ENCODE results near the gene DNAJC1. TPM values are rescaled to one million over a fixed set of nuclear protein-coding genes. Genes with fewer than 3 reads are reported as not detected.

DNAJC1 gene
- total RNA-seq, 2 donors from 2014 or later = 27.4 to 33.8 TPM

DNA sequence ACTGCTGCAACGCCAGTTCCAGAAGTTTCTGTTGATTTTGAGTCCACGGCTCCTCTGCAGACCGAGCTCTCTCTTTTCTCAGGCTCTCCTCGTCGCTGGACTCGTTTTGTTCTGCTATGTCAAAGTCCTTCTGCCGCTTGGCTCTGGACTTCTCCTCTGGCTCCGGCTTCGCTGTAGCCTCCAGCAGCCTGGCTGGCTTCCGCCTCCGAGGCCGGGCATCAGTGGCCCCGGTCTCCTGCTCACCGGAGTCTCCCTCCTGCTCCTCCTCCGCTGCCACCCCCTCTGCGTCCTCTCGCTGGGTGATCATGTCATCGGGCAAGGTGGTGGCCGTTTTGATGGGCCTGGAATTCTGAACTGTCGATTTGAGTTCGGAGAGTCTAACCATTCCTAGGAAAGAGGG lies 244.3 kb downstream of the DNAJC1 start:
- no peak for DNase-seq
- Histone ChIP-seq H3K9me3 (no peaks in the 10 kb centered on the region), H3K4me3 (no peak overlapping the region), H3K27ac (no peak overlapping the region), H3K9ac (ENCODE audit: low read depth in 2 of 2, low read length in 2 of 2) (no peak overlapping the region), H3K4me1 (no peaks in the 10 kb centered on the region), H3K27me3 (no peaks in the 10 kb centered on the region), H3K36me3 (no peaks in the 10 kb centered on the region)
- TF ChIP-seq, protein P1, sequence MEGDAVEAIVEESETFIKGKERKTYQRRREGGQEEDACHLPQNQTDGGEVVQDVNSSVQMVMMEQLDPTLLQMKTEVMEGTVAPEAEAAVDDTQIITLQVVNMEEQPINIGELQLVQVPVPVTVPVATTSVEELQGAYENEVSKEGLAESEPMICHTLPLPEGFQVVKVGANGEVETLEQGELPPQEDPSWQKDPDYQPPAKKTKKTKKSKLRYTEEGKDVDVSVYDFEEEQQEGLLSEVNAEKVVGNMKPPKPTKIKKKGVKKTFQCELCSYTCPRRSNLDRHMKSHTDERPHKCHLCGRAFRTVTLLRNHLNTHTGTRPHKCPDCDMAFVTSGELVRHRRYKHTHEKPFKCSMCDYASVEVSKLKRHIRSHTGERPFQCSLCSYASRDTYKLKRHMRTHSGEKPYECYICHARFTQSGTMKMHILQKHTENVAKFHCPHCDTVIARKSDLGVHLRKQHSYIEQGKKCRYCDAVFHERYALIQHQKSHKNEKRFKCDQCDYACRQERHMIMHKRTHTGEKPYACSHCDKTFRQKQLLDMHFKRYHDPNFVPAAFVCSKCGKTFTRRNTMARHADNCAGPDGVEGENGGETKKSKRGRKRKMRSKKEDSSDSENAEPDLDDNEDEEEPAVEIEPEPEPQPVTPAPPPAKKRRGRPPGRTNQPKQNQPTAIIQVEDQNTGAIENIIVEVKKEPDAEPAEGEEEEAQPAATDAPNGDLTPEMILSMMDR (IDR thresholded peaks at IDR 0.05) = no peak
- intact Hi-C loops (cut with DNase I) = no loop called here

DNA sequence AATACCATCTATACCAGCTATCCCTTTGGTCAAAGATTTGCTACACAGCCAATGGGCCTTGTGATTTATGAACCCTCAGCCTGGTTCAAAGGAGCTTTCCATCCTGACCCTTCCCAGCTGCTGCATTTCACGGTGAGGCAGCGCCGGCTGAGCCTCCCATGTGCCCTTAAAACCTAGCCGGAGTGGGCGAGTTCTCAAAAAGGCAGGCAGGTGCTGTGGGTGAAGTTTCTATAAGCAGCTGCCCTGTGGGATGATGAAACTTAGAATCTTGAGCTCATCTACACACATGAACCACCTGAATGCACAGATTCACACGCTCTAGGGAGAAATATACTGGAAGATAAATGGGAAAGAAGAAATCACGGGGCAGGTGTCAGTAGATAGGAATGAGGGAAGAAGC lies 244.8 kb downstream of the DNAJC1 start:
- DNase-seq = no peak
- intact Hi-C loops (cut with DNase I) = no loop called here
- Histone ChIP-seq H3K27ac (no peak overlapping the region), H3K9ac (ENCODE audit: low read depth in 2 of 2, low read length in 2 of 2) (no peak overlapping the region), H3K4me1 (no peaks in the 10 kb centered on the region), H3K27me3 (no peaks in the 10 kb centered on the region), H3K9me3 (no peaks in the 10 kb centered on the region), H3K4me3 (no peak overlapping the region), H3K36me3 (no peaks in the 10 kb centered on the region)
- TF ChIP-seq, protein P1 (IDR thresholded peaks at IDR 0.05) = no peak

DNA sequence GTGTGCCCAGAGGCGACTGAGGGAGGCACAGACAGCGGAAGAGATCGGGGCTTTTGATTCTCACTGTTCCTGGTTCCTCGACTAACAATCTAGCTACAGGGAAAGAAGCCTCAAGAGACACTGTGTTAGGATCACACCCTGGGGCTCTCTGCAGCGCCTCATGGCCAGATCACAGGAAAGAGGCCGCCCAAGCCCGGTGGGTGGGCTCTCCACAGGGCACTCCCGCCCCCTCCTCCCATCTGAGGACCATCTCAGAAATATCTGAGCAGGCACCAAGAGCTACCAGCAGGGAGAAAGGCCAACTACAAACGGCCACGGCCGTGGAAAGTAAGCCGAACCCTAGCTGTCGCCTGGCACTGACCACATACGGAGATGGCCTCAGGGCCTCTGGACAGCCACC lies 245.3 kb downstream of the DNAJC1 start:
- Histone ChIP-seq H3K27ac (no peak overlapping the region), H3K27me3 (no peaks in the 10 kb centered on the region), H3K9ac (ENCODE audit: low read depth in 2 of 2, low read length in 2 of 2) (no peak overlapping the region), H3K4me3 (no peak overlapping the region), H3K9me3 (no peaks in the 10 kb centered on the region), H3K4me1 (no peaks in the 10 kb centered on the region), H3K36me3 (no peaks in the 10 kb centered on the region)
- no peak for DNase-seq
- intact Hi-C loops (cut with DNase I) = no loop called here
- TF ChIP-seq, protein P1 (IDR thresholded peaks at IDR 0.05) = no peak

DNA sequence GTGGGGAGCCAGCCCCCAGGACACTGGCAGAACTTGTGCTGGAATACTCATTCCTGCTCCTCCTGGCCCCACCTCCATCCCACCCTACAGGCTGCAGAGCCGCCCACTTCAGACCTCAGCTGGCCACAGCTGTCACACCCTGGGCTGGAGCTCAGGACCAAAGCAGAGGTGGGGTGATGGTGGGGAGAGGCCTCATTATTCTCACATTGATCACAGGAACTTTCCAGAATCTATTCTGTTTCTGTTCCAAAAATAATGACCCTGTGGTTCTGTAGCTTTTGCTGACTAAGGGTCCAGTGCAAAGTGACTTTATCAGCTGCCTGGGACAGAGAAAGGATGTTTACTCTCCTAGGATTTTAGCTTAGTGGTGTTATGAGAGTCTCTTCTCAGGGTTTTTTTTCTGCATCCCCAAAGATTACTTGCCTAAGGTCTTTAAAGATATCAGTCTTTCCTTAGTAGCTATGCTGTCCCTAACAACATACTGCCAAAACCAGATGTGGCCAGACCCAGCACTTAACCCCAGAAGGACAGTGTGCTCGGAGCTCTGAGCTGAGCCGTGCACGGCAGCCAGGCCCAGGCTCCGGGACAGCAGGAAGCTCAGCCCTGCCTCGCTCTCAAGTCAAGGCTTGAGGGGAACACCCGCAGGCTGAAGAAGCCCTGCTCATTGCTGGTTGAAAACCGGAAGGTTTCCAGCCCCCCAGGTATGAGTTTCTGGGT lies 246.2 kb downstream of the DNAJC1 start:
- Histone ChIP-seq H3K36me3 (no peaks in the 10 kb centered on the region), H3K9me3 (no peaks in the 10 kb centered on the region), H3K9ac (ENCODE audit: low read depth in 2 of 2, low read length in 2 of 2) (no peak overlapping the region), H3K27ac (no peak overlapping the region), H3K27me3 (no peaks in the 10 kb centered on the region), H3K4me1 (no peaks in the 10 kb centered on the region), H3K4me3 (no peak overlapping the region)
- intact Hi-C loops (cut with DNase I) = no loop called here
- TF ChIP-seq, protein P1 (IDR thresholded peaks at IDR 0.05) = no peak
- no peak for DNase-seq

DNA sequence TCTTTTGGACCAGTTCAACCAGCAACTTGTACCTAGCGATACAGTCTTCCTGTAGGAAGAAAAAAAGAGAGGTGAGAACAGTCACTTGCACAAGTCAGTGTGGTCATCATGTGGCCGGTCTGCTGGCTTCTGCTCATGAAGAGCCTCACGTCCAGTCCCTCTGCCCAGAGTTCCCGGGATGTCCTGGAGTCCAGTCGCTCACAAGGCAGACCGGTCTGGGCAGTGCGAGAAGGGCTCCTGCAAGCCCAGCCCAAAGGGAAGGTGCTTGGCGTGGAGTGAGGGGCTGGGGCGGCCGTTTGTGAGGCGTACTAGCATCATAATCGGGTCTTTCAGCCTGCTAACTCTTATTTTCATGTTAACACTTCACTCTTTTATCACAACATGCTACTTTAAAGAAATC lies 246.8 kb downstream of the DNAJC1 start:
- TF ChIP-seq, protein P1 (IDR thresholded peaks at IDR 0.05) = no peak
- intact Hi-C loops (cut with DNase I) = no loop called here
- Histone ChIP-seq H3K27me3 (no peaks in the 10 kb centered on the region), H3K9me3 (no peaks in the 10 kb centered on the region), H3K27ac (no peak overlapping the region), H3K4me1 (no peaks in the 10 kb centered on the region), H3K9ac (ENCODE audit: low read depth in 2 of 2, low read length in 2 of 2) (no peak overlapping the region), H3K4me3 (no peak overlapping the region), H3K36me3 (no peaks in the 10 kb centered on the region)
- no peak for DNase-seq

Data from colonic mucosa (tissue), 4 donors.